Fibroblast of lung (primary cell): Measurements from ENCODE around the gene SHISAL2B. TPM values are rescaled to one million over a fixed set of nuclear protein-coding genes. Genes with fewer than 3 reads are reported as not detected.

Experiments
- DNase-seq, 2 donors: peaks; one replicate each; pipeline versions ENCODE4 v3.0.0 to v3.0.0-alpha.2; 2010; ENCODE audit warnings: low read depth in 2 of 2
- H2AFZ ChIP-seq: 2 replicates; pipeline ENCODE4 v1.5.1; 2012; ENCODE audit warnings: low read length, control low read depth, inconsistent platforms
- H3K27ac ChIP-seq: 2 replicates; pipeline ENCODE4 v1.5.1; 2011; ENCODE audit warnings: low read length, control low read depth; ENCODE audit not compliant: insufficient read depth
- H3K27me3 ChIP-seq: 2 replicates; pipeline ENCODE4 v1.5.1; 2011; ENCODE audit warnings: mild to moderate bottlenecking, low read length; ENCODE audit not compliant: control insufficient read depth, insufficient read depth
- H3K36me3 ChIP-seq: 2 replicates; pipeline ENCODE4 v1.5.1; 2011; ENCODE audit warnings: low read length; ENCODE audit not compliant: control insufficient read depth, insufficient read depth
- H3K4me1 ChIP-seq: 2 replicates; pipeline ENCODE4 v1.5.1; 2011; ENCODE audit warnings: low read length; ENCODE audit not compliant: control insufficient read depth, insufficient read depth; ENCODE audit errors: extremely low read depth
- H3K4me2 ChIP-seq: 2 replicates; pipeline ENCODE4 v1.5.1; 2011; ENCODE audit warnings: low read length, control low read depth; ENCODE audit not compliant: insufficient read depth; ENCODE audit errors: extremely low read depth
- H3K4me3 ChIP-seq, 4 experiments: fragments of 200-600 bp in 1 of 4; sonication (generic) in 1 of 4; replicated peaks in 1 of 4; 2 replicates each; pipeline ENCODE4 v1.5.1; 2011 to 2016; ENCODE audit warnings: low read length in 4 of 4, low read depth in 3 of 4, mild to moderate bottlenecking in 3 of 4, control low read depth in 2 of 4, inconsistent platforms in 1 of 4, mixed read lengths in 1 of 4; ENCODE audit not compliant: insufficient read depth in 1 of 4; ENCODE audit errors: control extremely low read depth in 1 of 4
- H3K79me2 ChIP-seq: 2 replicates; pipeline ENCODE4 v1.5.1; 2012; ENCODE audit warnings: mild to moderate bottlenecking, low read length, inconsistent platforms; ENCODE audit not compliant: control insufficient read depth, insufficient read depth
- H3K9ac ChIP-seq: 2 replicates; pipeline ENCODE4 v1.5.1; 2011; ENCODE audit warnings: mild to moderate bottlenecking, low read length, control low read depth; ENCODE audit not compliant: insufficient read depth
- H3K9me3 ChIP-seq: 2 replicates; pipeline ENCODE4 v1.5.1; 2012; ENCODE audit warnings: low read depth, low read length; ENCODE audit not compliant: control insufficient read depth, insufficient read depth
- H4K20me1 ChIP-seq: 2 replicates; pipeline ENCODE4 v1.5.1; 2011; ENCODE audit warnings: low read length; ENCODE audit not compliant: control insufficient read depth, insufficient read depth; ENCODE audit errors: extremely low read depth
- CTCF ChIP-seq, 2 donors: IDR thresholded peaks in 1 of 2; conservative IDR thresholded peaks in 1 of 2; 1 replicate in 1 of 2; 2 replicates in 1 of 2; pipeline ENCODE4 v1.5.1; 2011 to 2012; ENCODE audit warnings: low read length in 2 of 2, control low read depth in 1 of 2, inconsistent platforms in 1 of 2, low read depth in 1 of 2, mild to moderate bottlenecking in 1 of 2
- EZH2 ChIP-seq: IDR thresholded peaks from 2 replicates; pipeline ENCODE4 v1.5.1; 2012; ENCODE audit warnings: low read length, control low read depth, mild to moderate bottlenecking; ENCODE audit errors: missing control alignments
- polyA plus RNA-seq, 2 donors: library from polyadenylated mRNA; depleted of rRNA in 1 of 2; stranded (reverse) in 1 of 2; unstranded in 1 of 2; fragments of >200 nt; gene quantifications; 2 replicates each; pipeline ENCODE4 v1.2.1, GENCODE V29; 2011 to 2012; ENCODE audit warnings: missing spikeins in 1 of 2
- total RNA-seq: library from RNA; depleted of rRNA; stranded (reverse); fragments of >200 nt; gene quantifications from 2 replicates; pipeline ENCODE4 v1.2.1, GENCODE V29; 2014

SHISAL2B gene
- total and polyA plus RNA-seq, 2 donors (not counting 1 experiment from before 2014, with no cell fraction given), result not detected

GRCh38 chr5:64742821-64743220, 52.5 kb downstream of the SHISAL2B start:
- Histone ChIP-seq H3K4me3 (no peak overlapping the region), H3K27ac (no peak overlapping the region), H4K20me1 (no peaks in the 10 kb centered on the region), H3K9ac (no peak overlapping the region), H3K9me3 (no peaks in the 10 kb centered on the region), H3K79me2 (no peaks in the 10 kb centered on the region), H3K27me3 (no peaks in the 10 kb centered on the region), H3K4me2 (no peak overlapping the region), H3K4me1 (no peaks in the 10 kb centered on the region), H3K36me3 (no peaks in the 10 kb centered on the region), H2AFZ (no peak overlapping the region)
- no peak for DNase-seq
- TF ChIP-seq EZH2 (no peak), CTCF (conservative IDR thresholded peaks at IDR 0.05 in 1 of 2, IDR thresholded peaks at IDR 0.05 in 1 of 2; ENCODE audit: low read depth in 1 of 2, low read length in 2 of 2) (no peak)

DNA sequence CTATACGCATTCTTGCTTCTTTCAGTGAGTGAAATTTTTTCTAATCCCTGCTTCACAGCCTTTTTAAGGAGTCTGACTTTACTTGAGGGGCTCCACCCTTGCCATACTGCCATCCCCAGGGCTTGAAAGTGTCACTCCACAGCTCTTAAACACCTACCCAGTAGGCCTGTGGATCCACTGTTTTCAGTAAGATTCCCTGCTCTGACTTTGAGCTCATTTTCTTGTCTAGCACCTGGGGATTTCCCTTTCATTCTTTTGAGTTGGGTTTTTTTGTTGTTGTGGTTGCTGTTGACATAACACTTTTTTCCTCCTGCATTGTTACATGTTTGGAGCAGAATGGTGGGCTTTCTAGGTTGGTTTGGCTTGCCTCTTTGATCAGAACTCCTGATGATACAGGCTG, 54.6 kb downstream of the SHISAL2B start:
- Histone ChIP-seq H3K4me2 (no peak overlapping the region), H3K9me3 (no peaks in the 10 kb centered on the region), H3K4me3 (no peak overlapping the region), H3K27me3 (no peaks in the 10 kb centered on the region), H3K9ac (no peak overlapping the region), H4K20me1 (no peaks in the 10 kb centered on the region), H2AFZ (no peak overlapping the region), H3K79me2 (no peaks in the 10 kb centered on the region), H3K36me3 (no peaks in the 10 kb centered on the region), H3K4me1 (no peaks in the 10 kb centered on the region), H3K27ac (no peak overlapping the region)
- no peak for TF ChIP-seq EZH2
- TF ChIP-seq CTCF (conservative IDR thresholded peaks at IDR 0.05 in 1 of 2, IDR thresholded peaks at IDR 0.05 in 1 of 2; ENCODE audit: low read depth in 1 of 2, low read length in 2 of 2), result no peak
- DNase-seq, result no peak

DNA sequence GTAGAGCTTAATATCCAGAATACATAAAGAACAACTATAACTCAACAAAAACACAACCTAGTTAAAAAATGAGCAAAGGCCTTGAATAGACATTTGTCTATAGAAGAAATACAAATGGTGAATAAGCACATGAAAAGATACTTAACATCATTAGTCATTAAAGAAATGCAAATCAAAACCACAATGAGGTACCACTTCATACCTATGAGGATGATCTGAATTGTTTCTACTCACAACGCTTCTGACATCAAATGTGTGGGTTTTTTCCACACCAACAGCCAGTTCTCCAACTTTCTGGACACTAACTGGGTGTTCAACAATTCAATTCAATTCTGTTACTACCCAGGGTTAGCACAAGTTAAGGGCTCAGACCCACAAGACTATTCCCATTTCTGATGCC, 56.1 kb downstream of the SHISAL2B start:
- no peak overlapping the region for H3K4me3 ChIP-seq
- peak in 1 of 2 donors; percentile 82 for DNase-seq
- H3K79me2 ChIP-seq, result no peaks in the 10 kb centered on the region
- TF ChIP-seq CTCF (conservative IDR thresholded peaks at IDR 0.05 in 1 of 2, IDR thresholded peaks at IDR 0.05 in 1 of 2; ENCODE audit: low read depth in 1 of 2, low read length in 2 of 2) (no peak), EZH2 (no peak)
- no peaks in the 10 kb centered on the region for H3K4me1 ChIP-seq
- no peaks in the 10 kb centered on the region for H4K20me1 ChIP-seq
- H3K4me2 ChIP-seq, result no peak overlapping the region
- H3K36me3 ChIP-seq, result no peaks in the 10 kb centered on the region
- H3K27me3 ChIP-seq, result no peaks in the 10 kb centered on the region
- H2AFZ ChIP-seq, result no peak overlapping the region
- H3K9me3 ChIP-seq, result no peaks in the 10 kb centered on the region
- H3K27ac ChIP-seq, result no peak overlapping the region
- H3K9ac ChIP-seq, result no peak overlapping the region
